A549 (cell line): ENCODE data around the gene PCDH1. TPM values are rescaled to one million over a fixed set of nuclear protein-coding genes. Genes with fewer than 3 reads are reported as not detected.
A peak's percentile ranks its signal among the peaks of the same experiment; 100 is the strongest.

Experiments used
- ATAC-seq, 2 experiments: fragments of 200-7000 bp in 1 of 2; fragments of >200 bp in 1 of 2; cut with Nextera tagmentation in 1 of 2; cut with Tn5 transposase in 1 of 2; 3 replicates each; pipeline versions ENCODE4 v1.8.0 to v1.9.1; 2018 to 2020; ENCODE audit warnings: mild to moderate bottlenecking in 1 of 2, moderate library complexity in 1 of 2
- CTCF ChIA-PET: fragments of 300-600 bp; sonication (Branson Sonifier 250); formaldehyde crosslinking; extraction: SDS; loops from one replicate; lab custom pipeline; 2021; ENCODE audit warnings: antibody characterized with exemption, inconsistent platforms; lab: Yijun Ruan, JAX
- POLR2A ChIA-PET: fragments of 350-600 bp; formaldehyde crosslinking; extraction: SDS; loops from one replicate; lab custom pipeline; 2021; ENCODE audit warnings: antibody characterized with exemption, inconsistent platforms; lab: Yijun Ruan, JAX
- DNase-seq, 2 experiments: peaks; one replicate each; pipeline versions ENCODE4 v3.0.0 to v3.0.0-alpha.2; 2011 to 2016; ENCODE audit warnings: low read depth in 1 of 2, low spot score in 1 of 2
- FAIRE-seq: peaks from 2 replicates; lab custom pipeline; 2011; peaks lifted over from hg19 to GRCh38; lab: Jason Lieb, UNC
- H3K27ac ChIP-seq, 2 experiments: fragments of >200 bp; sonication (Bioruptor Twin); formaldehyde crosslinking; 3 replicates each; pipeline ENCODE4 v1.5.1; 2016 to 2017
- H3K4me1 ChIP-seq: fragments of >200 bp; sonication (Bioruptor Twin); formaldehyde crosslinking; 3 replicates; pipeline ENCODE4 v1.6.1; 2016
- H3K4me2 ChIP-seq: fragments of >200 bp; sonication (Bioruptor Twin); formaldehyde crosslinking; 3 replicates; pipeline ENCODE4 v1.6.1; 2016
- H3K4me3 ChIP-seq: fragments of >200 bp; sonication (Bioruptor Twin); formaldehyde crosslinking; 3 replicates; pipeline ENCODE4 v1.5.1; 2016
- H3K9me3 ChIP-seq: fragments of >200 bp; sonication (Bioruptor Twin); formaldehyde crosslinking; 3 replicates; pipeline ENCODE4 v1.6.1; 2016
- CEBPB ChIP-seq, 2 experiments: fragments of >200 bp in 1 of 2; sonication (Bioruptor Twin) in 1 of 2; formaldehyde crosslinking in 1 of 2; IDR thresholded peaks; 2 replicates each; pipeline ENCODE4 v1.6.1; 2012 to 2016
- CHD2 ChIP-seq: fragments of 150-350 bp; IDR thresholded peaks from 2 replicates; pipeline ENCODE4 v1.6.1; 2014; ENCODE audit warnings: low read length; ENCODE audit not compliant: partially characterized antibody
- CHD4 ChIP-seq: fragments of 200-600 bp; sonication (generic); IDR thresholded peaks from 2 replicates; pipeline ENCODE4 v1.6.1; 2016; ENCODE audit warnings: antibody characterized with exemption, mild to moderate bottlenecking, borderline replicate concordance
- EHMT2 ChIP-seq: fragments of 200-600 bp; sonication (generic); IDR thresholded peaks from 2 replicates; pipeline ENCODE4 v1.6.1; 2016; ENCODE audit warnings: antibody characterized with exemption, low read depth, mild to moderate bottlenecking, moderate library complexity
- ELK1 ChIP-seq: fragments of 150-350 bp; IDR thresholded peaks from 2 replicates; pipeline ENCODE4 v1.6.1; 2014; ENCODE audit warnings: low read depth, mild to moderate bottlenecking, low read length
- FOSL2 ChIP-seq, 2 experiments: fragments of 450-650 bp in 1 of 2; fragments of >200 bp in 1 of 2; sonication (Bioruptor Twin) in 1 of 2; formaldehyde crosslinking; IDR thresholded peaks; 2 replicates each; pipeline versions ENCODE4 v1.5.0 to v1.6.1; 2016 to 2020; ENCODE audit warnings: mild to moderate bottlenecking in 1 of 2, moderate library complexity in 1 of 2
- HOXB13 ChIP-seq: fragments of 250-450 bp; sonication (Bioruptor Pico); IDR thresholded peaks from 2 replicates; pipeline ENCODE4 v1.5.0; 2020; ENCODE audit warnings: low read depth, mild to moderate bottlenecking, moderate library complexity
- JUN ChIP-seq, 2 experiments: fragments of >200 bp; sonication (Bioruptor Twin); formaldehyde crosslinking; IDR thresholded peaks; 2 replicates in 1 of 2; 3 replicates in 1 of 2; pipeline ENCODE4 v1.6.1; 2016 to 2017
- JUNB ChIP-seq: fragments of >200 bp; sonication (Bioruptor Twin); formaldehyde crosslinking; IDR thresholded peaks from 2 replicates; pipeline ENCODE4 v1.6.1; 2016
- KDM1A ChIP-seq: fragments of 200-600 bp; sonication (generic); IDR thresholded peaks from 2 replicates; pipeline ENCODE4 v1.6.1; 2016; ENCODE audit warnings: low read depth, mild to moderate bottlenecking
- KDM5A ChIP-seq: fragments of 200-600 bp; sonication (generic); IDR thresholded peaks from 2 replicates; pipeline ENCODE4 v1.6.1; 2016; ENCODE audit warnings: antibody characterized with exemption, mild to moderate bottlenecking
- MAFK ChIP-seq: fragments of 450-650 bp; IDR thresholded peaks from 2 replicates; pipeline ENCODE4 v1.6.1; 2014; ENCODE audit not compliant: partially characterized antibody
- MAZ ChIP-seq: fragments of 150-350 bp; IDR thresholded peaks from 2 replicates; pipeline ENCODE4 v1.6.1; 2014; ENCODE audit warnings: antibody characterized with exemption, low read depth, low read length, borderline replicate concordance
- NPAS2 ChIP-seq: fragments of 250-450 bp; sonication (Bioruptor Pico); IDR thresholded peaks from 2 replicates; pipeline ENCODE4 v1.8.0; 2022; ENCODE audit warnings: mild to moderate bottlenecking, moderate library complexity, borderline replicate concordance
- PBX3 ChIP-seq: IDR thresholded peaks from 2 replicates; pipeline ENCODE4 v1.6.1; 2012
- RARB ChIP-seq: fragments of 250-450 bp; sonication (Bioruptor Pico); IDR thresholded peaks from 2 replicates; pipeline ENCODE4 v1.8.0; 2021; ENCODE audit warnings: mild to moderate bottlenecking, moderate library complexity
- RCOR1 ChIP-seq: fragments of 150-350 bp; IDR thresholded peaks from 2 replicates; pipeline ENCODE4 v1.6.1; 2014; ENCODE audit warnings: antibody characterized with exemption, low read length, low read depth
- USF2 ChIP-seq: fragments of 450-650 bp; IDR thresholded peaks from 2 replicates; pipeline ENCODE4 v1.6.1; 2014; ENCODE audit warnings: antibody characterized with exemption
- ZC3H11A ChIP-seq: fragments of 450-650 bp; IDR thresholded peaks from 2 replicates; pipeline ENCODE4 v1.6.1; 2014; ENCODE audit warnings: antibody characterized with exemption, mild to moderate bottlenecking
- ZFP36 ChIP-seq: fragments of 450-650 bp; IDR thresholded peaks from 2 replicates; pipeline ENCODE4 v1.6.1; 2014; ENCODE audit warnings: borderline replicate concordance; ENCODE audit not compliant: partially characterized antibody
- WGBS: methylation state at CpG from one replicate; pipeline ENCODE4 v1.1.6; 2017; ENCODE audit errors: missing lambda C conversion rate; 5-methylcytosine and 5-hydroxymethylcytosine counted together
- polyA plus RNA-seq, 4 experiments: library from polyadenylated mRNA; depleted of rRNA in 3 of 4; stranded (reverse); fragments of >200 nt; fragmentation: RNase III in 1 of 4; extraction: RNeasy Plus Mini Kit Qiagen cat#74134 plus additional on column Dnase treatment in 1 of 4; gene quantifications; 2 replicates in 3 of 4; 3 replicates in 1 of 4; pipeline ENCODE4 v1.2.3, GENCODE V29; 2011 to 2017
- TF ChIP-seq, protein P1 (sequence below): IDR thresholded peaks from 2 replicates; pipeline ENCODE4 v1.6.1; 2012; ENCODE audit warnings: low read depth, borderline replicate concordance
- TF ChIP-seq, protein P2 (sequence below): fragments of 200-600 bp; sonication (generic); IDR thresholded peaks from 2 replicates; pipeline ENCODE4 v1.6.1; 2016; ENCODE audit warnings: antibody characterized with exemption, mild to moderate bottlenecking, moderate library complexity

Gene PCDH1
- polyA plus RNA-seq, 2 of the 4 experiments (the other 2 are of a cell fraction), result 0.41 to 2.9 TPM

DNA sequence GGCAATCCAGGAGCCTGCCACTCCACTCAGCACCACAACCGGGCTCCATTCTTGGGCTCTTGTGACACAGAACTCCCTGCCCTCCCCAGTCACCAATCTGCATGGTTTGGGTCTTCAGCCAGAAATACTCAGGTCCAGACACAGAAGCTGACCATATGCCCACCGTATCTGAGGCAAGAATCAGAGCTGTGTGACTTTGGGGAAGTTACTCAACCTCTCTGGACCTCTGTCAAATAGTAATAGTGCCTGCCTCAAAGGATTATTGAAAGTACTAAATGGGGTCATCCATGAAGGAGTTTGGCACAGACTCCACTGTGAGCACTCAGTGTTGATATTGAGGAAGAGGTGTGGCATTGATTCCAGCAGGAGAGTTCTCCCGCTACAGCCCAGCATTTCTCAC lies 67.5 kb downstream of the PCDH1 start:
- CTCF ChIA-PET, result interaction anchor here (0.7 to 10.0 kb wide), 13 partner anchors 9 to 119 kb away, joined by 3 to 95 read pairs (median 5); partner anchors contain the start of gene PCDH1
- POLR2A ChIA-PET, result interaction anchor here (0.7 kb wide), 1 partner anchor 80 kb away, joined by 3 read pairs; no protein-coding TSS in a partner anchor
- peak; percentile 36 for TF ChIP-seq ZFP36
- TF ChIP-seq PBX3, result no peak
- 0 out of 2 replicates have a peak, but pooled peaks have one; percentile 23 for TF ChIP-seq KDM1A
- Histone ChIP-seq H3K4me2 (no peak overlapping the region), H3K4me3 (no peak overlapping the region), H3K9me3 (no peaks in the 10 kb centered on the region), H3K4me1 (no peaks in the 10 kb centered on the region), H3K27ac (no peak overlapping the region)
- 22% methylated on average over 3 of the region's 3 CpGs for WGBS
- DNase-seq (no peak), FAIRE-seq (no peak), ATAC-seq (no peak)

- ATAC-seq (no peak), FAIRE-seq (no peak), DNase-seq (no peak)
- Histone ChIP-seq H3K9me3 (no peaks in the 10 kb centered on the region), H3K4me3 (no peak overlapping the region), H3K4me2 (no peak overlapping the region), H3K4me1 (no peaks in the 10 kb centered on the region), H3K27ac (no peak overlapping the region)
- WGBS, result 49% methylated on average over 14 of the region's 15 CpGs
- TF ChIP-seq MAFK (no peak), ELK1 (no peak), NPAS2 (no peak), KDM5A (no peak), CEBPB (IDR thresholded peaks at IDR 0.05) (no peak), ZC3H11A (no peak), RARB (CRISPR knock-in tag) (no peak), FOSL2 (IDR thresholded peaks at IDR 0.05) (no peak), FOSL2 (CRISPR knock-in tag; IDR thresholded peaks at IDR 0.05) (no peak), JUNB (no peak), HOXB13 (no peak), JUN (IDR thresholded peaks at IDR 0.05) (no peak), USF2 (no peak), MAZ (no peak), EHMT2 (no peak), RCOR1 (no peak), CHD4 (no peak), CHD2 (no peak)
- TF ChIP-seq, protein P1, sequence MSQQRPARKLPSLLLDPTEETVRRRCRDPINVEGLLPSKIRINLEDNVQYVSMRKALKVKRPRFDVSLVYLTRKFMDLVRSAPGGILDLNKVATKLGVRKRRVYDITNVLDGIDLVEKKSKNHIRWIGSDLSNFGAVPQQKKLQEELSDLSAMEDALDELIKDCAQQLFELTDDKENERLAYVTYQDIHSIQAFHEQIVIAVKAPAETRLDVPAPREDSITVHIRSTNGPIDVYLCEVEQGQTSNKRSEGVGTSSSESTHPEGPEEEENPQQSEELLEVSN, result no peak
- TF ChIP-seq, protein P2, sequence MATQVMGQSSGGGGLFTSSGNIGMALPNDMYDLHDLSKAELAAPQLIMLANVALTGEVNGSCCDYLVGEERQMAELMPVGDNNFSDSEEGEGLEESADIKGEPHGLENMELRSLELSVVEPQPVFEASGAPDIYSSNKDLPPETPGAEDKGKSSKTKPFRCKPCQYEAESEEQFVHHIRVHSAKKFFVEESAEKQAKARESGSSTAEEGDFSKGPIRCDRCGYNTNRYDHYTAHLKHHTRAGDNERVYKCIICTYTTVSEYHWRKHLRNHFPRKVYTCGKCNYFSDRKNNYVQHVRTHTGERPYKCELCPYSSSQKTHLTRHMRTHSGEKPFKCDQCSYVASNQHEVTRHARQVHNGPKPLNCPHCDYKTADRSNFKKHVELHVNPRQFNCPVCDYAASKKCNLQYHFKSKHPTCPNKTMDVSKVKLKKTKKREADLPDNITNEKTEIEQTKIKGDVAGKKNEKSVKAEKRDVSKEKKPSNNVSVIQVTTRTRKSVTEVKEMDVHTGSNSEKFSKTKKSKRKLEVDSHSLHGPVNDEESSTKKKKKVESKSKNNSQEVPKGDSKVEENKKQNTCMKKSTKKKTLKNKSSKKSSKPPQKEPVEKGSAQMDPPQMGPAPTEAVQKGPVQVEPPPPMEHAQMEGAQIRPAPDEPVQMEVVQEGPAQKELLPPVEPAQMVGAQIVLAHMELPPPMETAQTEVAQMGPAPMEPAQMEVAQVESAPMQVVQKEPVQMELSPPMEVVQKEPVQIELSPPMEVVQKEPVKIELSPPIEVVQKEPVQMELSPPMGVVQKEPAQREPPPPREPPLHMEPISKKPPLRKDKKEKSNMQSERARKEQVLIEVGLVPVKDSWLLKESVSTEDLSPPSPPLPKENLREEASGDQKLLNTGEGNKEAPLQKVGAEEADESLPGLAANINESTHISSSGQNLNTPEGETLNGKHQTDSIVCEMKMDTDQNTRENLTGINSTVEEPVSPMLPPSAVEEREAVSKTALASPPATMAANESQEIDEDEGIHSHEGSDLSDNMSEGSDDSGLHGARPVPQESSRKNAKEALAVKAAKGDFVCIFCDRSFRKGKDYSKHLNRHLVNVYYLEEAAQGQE, result no peak
- POLR2A ChIA-PET, result no interaction called here
- CTCF ChIA-PET, result interaction anchor here (0.6 to 2.4 kb wide), 2 partner anchors 10 to 54 kb away, joined by 3 to 7 read pairs; no protein-coding TSS in a partner anchor
Observed at GRCh38 chr5:141809380-141810096, 68.7 kb downstream of the PCDH1 start.
